GM19043 (cell line): ENCODE measurements around the gene SPTBN4.
"Not testable (repeated sequence)": the region's sequence is repeated elsewhere in the genome, so short reads cannot be mapped to it uniquely, and the experiment has no call there.

Experiments
- ATAC-seq: cut with Tn5 transposase; IDR thresholded peaks from one replicate; pipeline ENCODE4 v1.9.1; 2021; ENCODE audit warnings: low read depth; ENCODE audit not compliant: unreplicated experiment

Gene SPTBN4

DNA sequence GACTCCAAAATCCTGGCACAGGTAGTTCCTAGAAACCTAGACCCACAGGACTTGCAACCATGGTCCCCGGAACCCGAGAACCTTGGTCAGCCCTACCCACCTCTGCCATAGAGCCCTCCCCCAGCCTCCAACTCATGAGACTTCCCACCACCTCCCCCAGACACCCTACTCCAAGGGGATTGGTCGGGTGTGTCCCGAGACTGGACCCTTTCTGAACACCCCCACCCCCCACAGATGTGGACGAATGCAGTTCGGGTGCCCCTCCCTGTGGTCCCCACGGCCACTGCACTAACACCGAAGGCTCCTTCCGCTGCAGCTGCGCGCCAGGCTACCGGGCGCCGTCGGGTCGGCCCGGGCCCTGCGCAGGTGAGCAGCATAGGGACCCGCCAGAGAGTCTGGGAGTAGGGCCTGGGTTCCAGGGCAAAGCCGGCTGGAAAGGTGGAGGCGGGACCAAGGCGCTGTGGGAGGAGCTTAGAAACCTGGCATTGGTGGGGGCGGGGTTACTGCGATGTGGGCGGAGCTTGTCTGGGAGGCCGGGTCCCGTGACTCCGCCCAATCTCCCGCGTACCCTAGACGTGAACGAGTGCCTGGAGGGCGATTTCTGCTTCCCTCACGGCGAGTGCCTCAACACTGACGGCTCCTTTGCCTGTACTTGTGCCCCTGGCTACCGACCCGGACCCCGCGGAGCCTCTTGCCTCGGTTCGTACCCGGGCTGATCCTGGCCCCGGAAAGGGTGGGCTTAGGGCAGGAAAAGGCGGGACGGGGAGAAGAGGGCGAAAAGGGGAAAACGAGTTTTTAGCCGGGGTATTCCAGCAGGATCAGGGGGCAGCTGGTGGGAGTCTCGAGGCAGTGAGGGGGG is 146.3 kb downstream of the SPTBN4 start:
- no peak for ATAC-seq

DNA sequence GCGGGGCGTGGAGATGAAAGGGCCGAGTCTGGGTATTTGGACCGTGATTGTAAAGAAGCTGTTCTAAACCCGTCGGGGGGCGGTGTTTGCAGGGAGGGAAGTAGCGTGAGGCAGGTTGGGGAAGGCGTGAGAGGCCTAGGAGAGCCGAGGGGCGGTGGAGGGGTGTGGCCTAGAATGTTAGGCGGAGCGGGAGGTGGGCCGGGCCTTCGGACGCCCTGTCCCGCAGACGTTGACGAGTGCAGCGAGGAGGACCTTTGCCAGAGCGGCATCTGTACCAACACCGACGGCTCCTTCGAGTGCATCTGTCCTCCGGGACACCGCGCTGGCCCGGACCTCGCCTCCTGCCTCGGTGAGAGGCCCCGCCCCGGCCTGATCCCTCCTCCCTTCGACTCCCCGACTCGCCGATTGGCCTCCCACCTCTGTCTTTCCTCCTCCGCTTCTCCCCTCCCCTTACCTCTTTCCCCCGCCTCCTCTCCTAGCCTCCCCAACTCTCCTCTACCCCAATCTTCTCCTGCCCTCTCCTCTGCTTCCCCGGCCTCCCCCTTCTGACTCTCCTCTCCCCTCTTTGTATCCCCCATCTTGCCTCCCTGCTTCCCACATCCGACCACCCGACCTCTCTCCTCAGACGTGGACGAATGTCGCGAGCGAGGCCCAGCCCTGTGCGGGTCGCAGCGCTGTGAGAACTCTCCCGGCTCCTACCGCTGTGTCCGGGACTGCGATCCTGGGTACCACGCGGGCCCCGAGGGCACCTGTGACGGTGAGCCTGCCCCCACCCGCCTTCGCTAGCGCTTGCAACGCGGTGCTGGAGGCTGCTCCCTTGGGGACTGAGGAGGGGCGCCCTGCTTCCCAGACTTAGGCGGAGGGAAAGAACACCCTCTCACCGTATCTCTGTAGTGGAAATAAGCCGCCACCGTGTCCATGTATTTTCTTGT is 147.2 kb downstream of the SPTBN4 start:
- peak; percentile 59 for ATAC-seq

DNA sequence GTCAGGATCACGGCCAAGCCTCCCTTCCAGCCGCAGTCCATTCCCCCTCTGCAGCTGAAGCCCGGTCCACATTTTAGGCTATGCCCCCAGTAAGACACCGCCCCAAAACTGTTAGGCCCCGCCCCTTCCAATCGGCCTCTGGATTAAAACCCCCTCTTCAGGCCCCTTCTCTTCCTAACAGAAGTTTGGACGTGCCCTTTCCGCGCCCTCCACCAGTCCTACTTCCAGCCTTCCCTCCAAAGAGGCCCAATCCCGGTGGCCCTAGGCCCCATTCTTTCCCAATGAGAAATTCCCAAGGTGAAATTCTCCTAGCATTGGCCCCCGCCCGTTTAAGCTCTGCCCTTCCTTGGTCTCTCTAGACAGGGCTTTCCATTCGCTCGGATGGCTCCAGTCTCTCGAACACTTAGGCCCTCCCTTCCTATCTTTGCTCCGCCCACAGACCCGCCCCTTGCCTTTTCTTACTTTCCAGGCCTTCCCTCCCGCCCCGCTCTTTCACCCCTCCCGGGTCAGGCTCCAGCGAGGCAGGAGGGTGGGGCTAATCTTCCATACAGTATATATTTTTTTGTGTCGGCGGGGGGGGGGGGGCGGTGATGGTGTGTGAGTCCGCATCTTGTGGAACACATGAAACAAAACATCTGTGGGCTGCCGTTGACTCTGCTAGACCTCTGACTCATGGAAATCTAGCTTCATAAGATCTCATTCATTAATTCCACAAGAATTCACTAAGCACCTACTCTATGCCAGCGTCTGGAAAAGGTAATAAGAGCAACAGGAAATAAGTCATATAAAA is 148.0 kb downstream of the SPTBN4 start:
- ATAC-seq = no peak

DNA sequence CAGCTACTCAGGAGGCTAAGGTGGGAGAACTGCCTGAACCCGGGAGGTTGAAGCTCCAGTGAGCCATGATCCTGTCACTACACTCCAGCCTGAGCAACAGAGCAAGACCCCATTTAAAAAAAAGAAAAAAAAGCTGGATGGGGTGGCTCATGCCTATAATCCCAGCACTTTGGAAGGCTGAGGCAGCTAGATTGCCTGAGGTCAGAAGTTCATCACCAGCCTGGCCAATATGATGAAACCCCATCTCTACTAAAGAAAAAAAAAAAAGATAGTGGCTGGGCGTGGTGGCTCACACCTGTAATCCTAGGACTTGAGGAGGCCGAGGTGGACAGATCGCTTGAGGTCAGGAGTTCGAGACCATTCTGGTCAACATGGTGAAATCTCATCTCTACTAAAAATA is 149.4 kb downstream of the SPTBN4 start:
- no peak for ATAC-seq

DNA sequence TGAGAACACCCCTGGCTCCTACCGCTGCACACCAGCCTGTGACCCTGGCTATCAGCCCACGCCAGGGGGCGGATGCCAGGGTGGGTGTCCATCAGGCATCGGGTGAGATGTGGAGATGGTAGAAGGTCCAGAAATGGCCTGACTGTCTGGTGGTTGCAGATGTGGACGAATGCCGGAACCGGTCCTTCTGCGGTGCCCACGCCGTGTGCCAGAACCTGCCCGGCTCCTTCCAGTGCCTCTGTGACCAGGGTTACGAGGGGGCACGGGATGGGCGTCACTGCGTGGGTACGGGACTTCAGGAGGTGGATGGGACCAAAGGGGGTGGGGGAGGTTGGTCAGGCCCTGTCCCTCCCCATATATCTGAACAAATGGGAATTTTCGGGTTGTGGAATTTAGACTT is 150.1 kb downstream of the SPTBN4 start:
- no peak for ATAC-seq

DNA sequence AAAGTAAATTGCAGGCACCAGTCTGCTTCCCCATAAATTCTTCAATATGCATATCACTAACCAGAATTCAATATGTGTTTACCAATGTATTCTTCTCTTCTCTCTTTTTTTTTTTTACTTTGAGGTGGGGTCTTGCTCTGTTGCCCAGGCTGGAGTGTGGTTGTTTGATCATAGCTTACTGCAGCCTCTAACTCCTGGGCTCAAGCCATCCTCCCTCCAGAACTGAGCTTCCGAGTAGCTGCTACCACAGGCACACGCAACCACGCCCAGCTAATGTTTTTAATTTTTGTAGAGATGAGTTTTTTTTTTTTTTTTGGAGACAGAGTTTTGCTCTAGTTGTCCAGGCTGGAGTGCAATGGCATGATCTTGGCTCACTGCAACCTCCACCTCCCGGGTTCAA is 151.2 kb downstream of the SPTBN4 start:
- no peak for ATAC-seq

DNA sequence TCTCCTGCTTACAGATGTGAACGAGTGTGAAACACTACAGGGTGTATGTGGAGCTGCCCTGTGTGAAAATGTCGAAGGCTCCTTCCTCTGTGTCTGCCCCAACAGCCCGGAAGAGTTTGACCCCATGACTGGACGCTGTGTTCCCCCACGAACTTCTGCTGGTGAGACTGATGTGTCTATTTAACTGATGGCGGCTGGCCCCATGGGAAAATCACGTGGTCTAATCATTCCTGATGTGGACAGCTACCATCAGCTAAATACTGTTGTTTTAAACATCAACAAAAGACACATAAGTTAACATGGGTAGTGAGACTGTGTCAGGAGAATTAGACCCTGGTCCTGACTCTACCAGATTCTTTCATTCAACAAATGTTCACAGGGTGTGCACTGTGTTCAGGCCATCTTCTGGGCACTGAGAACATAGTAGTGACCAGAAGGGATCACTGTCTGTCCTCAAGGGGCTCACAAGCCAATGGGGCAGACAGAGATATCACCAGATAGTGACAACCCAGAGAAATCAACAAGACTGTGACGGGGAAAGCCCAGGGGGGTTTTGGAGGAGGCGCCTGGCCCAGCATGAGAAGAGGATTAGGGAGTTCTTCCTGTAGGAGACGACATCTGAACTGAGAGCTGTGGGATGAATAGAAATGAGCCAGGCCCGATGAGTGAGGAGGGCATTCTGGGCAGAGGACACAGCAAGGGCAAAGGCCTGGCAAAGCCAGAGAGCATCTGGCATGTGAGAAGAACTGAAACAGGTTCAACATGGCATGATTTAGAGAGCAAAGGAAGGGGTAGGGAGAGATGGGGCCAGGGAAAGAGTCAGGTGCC is 152.7 kb downstream of the SPTBN4 start:
- ATAC-seq = no peak

DNA sequence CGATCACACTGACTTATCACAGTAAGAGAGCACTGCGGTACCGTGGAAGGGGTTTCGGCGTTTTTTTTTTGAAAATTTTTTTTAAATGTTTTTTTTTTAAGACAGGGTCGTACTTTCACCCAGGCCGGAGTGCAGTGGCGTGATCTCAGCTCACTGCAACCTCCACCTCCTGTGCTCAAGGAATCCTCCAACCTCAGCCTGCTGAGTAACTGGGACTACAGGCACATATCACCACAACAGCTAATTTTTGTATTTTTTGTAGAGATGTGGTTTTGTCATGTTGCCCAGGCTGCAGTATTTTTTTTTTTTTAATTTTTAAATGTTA is 153.3 kb downstream of the SPTBN4 start:
- no peak for ATAC-seq

DNA sequence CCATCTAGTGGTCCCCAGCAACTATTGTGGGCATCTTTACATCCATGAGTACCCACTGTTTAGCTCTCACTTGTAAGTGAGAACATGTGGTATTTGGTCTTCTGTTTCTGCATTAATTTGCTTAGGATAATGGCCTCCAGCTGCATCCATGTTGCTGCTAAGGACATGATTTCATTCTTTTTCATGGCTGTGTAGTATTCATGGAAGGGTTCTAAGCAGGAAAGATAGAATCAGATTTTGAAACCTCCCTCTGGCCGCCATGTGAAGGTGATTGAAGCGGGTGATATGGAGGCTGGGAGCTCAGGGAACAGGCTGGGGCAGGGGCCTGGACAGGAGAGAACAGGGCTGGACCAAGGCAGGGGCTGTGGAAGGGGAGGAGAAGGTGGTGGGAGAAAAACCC is 154.5 kb downstream of the SPTBN4 start:
- no peak for ATAC-seq

DNA sequence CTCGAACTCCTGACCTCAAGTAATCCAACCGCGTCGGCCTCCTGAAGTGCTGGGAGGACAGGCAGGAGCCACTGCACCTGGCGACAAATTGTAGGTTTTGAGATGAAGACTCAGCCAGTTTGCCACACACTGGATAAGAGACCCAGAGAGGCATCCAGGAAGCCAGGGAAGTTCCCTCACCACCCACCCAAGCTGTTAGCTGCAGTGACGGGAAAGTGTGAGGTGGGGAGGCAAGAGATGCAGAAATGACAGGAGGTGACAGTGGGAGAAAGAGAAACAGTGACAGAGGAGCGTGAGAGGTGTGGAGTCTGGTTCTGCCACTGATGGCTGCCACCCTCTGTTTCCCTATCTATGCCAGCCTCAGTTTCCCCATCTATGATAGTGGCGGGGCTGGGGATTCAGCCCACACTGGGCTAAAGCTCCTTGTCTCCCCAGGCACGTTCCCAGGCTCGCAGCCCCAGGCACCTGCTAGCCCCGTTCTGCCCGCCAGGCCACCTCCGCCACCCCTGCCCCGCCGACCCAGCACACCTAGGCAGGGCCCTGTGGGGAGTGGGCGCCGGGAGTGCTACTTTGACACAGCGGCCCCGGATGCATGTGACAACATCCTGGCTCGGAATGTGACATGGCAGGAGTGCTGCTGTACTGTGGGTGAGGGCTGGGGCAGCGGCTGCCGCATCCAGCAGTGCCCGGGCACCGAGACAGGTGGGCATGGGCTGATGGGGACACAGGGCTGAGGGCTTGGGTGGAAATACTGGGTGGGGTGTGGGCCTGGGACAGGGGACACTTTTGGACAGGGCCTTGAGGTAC is 155.4 kb downstream of the SPTBN4 start:
- ATAC-seq = no peak

DNA sequence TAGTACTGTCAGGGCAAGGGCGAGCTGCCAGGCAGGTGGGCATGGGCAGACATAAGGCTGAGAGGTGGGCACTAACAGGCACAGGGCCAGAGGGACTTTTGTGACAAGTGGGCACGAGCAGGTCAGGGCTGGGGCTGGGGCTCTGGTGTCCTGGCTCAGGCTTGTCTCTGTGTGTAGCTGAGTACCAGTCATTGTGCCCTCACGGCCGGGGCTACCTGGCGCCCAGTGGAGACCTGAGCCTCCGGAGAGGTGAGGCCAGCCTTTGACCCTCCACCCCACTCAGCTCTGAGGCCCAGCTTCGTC is 155.9 kb downstream of the SPTBN4 start:
- ATAC-seq = no peak

DNA sequence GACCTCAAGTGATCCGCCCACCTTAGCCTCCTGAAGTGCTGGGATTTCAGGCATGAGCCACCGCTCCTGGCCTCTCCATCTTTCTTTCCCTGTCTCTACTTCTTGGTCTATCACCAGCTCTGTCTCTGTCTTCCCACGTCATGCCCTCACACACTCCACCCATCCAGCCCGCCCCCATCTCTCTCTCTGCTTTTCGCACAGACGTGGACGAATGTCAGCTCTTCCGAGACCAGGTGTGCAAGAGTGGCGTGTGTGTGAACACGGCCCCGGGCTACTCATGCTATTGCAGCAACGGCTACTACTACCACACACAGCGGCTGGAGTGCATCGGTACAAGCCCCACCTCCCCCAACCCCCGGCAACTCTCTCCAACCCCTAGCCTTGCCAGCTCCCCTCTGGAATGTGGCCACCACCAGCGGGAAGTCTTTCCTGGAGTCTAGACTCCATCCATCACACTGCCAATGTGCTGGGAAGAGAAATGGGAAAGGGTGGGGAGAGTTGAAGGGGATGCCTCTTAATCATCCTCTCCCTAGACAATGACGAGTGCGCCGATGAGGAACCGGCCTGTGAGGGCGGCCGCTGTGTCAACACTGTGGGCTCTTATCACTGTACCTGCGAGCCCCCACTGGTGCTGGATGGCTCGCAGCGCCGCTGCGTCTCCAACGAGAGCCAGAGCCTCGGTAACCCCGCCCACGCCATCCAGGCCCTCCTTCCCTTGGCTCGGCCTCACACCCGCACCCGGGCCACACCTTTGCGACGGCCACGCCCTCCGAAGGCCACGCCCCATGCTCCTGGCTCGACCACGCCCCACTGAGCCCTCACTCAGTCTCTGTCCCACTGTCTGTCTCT is 156.8 kb downstream of the SPTBN4 start:
- ATAC-seq = no peak

DNA sequence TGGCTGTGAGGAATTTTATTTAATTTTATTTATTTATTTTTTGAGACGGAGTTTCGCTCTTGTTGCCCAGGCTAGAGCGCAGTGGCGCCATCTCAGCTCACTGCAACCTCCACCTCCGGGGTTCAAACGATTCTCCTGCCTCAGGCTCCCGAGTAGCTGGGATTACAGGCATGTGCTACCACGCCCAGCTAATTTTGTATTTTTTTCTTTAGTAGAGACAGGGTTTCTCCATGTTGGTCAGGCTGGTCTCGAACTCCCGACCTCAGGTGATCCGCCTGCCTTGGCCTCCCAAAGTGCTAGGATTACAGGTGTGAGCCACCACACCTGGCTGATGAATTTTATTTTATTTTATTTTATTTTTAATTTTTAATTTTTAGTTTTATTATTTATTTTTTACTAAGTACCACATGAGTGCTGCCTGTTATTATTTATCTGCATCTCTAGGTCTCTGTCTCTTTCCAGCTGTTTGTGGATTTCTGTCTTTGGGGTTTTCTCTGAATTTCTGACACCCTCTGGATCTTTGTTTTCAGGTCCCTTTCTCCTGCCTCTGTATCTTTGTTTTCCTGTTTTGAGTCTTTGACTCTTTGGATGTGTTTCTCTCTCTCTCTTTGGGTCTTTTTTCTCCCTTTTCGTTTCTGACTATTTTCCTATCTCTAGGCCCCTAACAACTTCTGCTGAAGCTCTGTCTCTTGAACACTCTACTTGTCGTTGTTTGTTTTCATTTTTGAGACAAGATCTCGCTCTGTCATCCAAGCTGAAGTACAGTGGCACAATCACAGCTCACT is 157.8 kb downstream of the SPTBN4 start:
- ATAC-seq = not testable (repeated sequence)

DNA sequence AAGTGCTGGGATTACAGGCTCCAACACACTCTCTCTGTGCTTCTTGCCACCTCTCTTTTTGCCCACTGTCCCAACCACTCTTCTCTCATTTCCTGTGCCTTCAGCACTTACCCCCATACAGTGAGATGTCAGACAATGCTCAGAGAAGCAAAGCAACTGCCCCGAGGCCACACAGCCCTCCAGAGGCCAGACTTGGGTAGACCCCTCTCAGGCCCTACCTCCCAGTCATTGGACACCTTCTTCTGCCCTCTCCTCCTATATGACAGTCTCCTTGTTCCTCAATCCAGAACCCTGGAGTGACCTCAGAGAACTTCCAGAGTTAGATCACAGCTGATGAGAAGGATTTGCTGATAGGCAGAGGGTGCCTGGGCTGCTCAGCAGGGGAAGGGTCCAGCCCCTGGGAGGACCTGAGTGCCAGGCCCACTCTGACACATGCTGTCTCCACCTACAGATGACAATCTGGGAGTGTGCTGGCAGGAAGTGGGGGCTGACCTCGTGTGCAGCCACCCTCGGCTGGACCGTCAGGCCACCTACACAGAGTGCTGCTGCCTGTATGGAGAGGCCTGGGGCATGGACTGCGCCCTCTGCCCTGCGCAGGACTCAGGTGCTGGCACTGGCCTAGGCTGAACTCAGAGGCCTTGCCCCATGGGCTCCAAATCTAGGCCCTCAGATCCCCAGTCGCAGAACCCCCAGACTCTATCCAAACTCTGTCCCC is 158.8 kb downstream of the SPTBN4 start:
- ATAC-seq = no peak
